H1 (cell line): ENCODE data around the gene GSDME. TPM values are rescaled to one million over a fixed set of nuclear protein-coding genes. Genes with fewer than 3 reads are reported as not detected.

ENCODE experiments used
- CTCF ChIA-PET: fragments of 300-600 bp; sonication (Branson Sonifier 250); formaldehyde crosslinking; loops from one replicate; lab custom pipeline; 2021; ENCODE audit not compliant: partially characterized antibody; lab: Charles Lee
- POLR2A ChIA-PET: fragments of 300-600 bp; sonication (Branson Sonifier 250); formaldehyde crosslinking; loops from one replicate; lab custom pipeline; 2021; ENCODE audit warnings: inconsistent platforms; ENCODE audit not compliant: partially characterized antibody; lab: Charles Lee
- DNase-seq, 2 experiments: peaks; one replicate each; pipeline versions ENCODE4 v3.0.0 to v3.0.0-alpha.2; 2010 to 2022; ENCODE audit warnings: low spot score in 2 of 2, low read depth in 1 of 2, mixed read lengths in 1 of 2
- FAIRE-seq: peaks from 2 replicates; lab custom pipeline; 2011; peaks lifted over from hg19 to GRCh38; lab: Jason Lieb, UNC
- H2AFZ ChIP-seq: 2 replicates; pipeline ENCODE4 v1.8.1; 2012; ENCODE audit warnings: low read length, inconsistent platforms
- H2AK5ac ChIP-seq: 2 replicates; pipeline ENCODE4 v1.6.1; 2013; ENCODE audit warnings: low read depth, low read length
- H2BK120ac ChIP-seq: replicated peaks from 2 replicates; pipeline ENCODE3; 2013; ENCODE audit warnings: low read depth, low read length, inconsistent platforms
- H2BK12ac ChIP-seq: 2 replicates; pipeline ENCODE4 v1.6.1; 2013; ENCODE audit warnings: low read depth, low read length
- H2BK15ac ChIP-seq: 2 replicates; pipeline ENCODE4 v1.6.1; 2013; ENCODE audit warnings: low read length
- H2BK20ac ChIP-seq: 2 replicates; pipeline ENCODE4 v1.6.1; 2013; ENCODE audit warnings: low read length
- H2BK5ac ChIP-seq: 2 replicates; pipeline ENCODE4 v1.6.1; 2013; ENCODE audit warnings: low read depth, low read length
- H3K14ac ChIP-seq: 2 replicates; pipeline ENCODE4 v1.6.1; 2013; ENCODE audit warnings: inconsistent platforms; ENCODE audit not compliant: insufficient read length
- H3K18ac ChIP-seq: 2 replicates; pipeline ENCODE4 v1.6.1; 2013; ENCODE audit warnings: low read length; ENCODE audit errors: extremely low read depth
- H3K23ac ChIP-seq: 2 replicates; pipeline ENCODE4 v1.6.1; 2013; ENCODE audit warnings: inconsistent platforms; ENCODE audit not compliant: insufficient read length
- H3K23me2 ChIP-seq: 2 replicates; pipeline ENCODE4 v1.6.1; 2013; ENCODE audit warnings: low read depth, low read length
- H3K27ac ChIP-seq: 2 replicates; pipeline ENCODE4 v1.6.1; 2011; ENCODE audit warnings: low read depth, low read length, inconsistent platforms
- H3K27me3 ChIP-seq, 4 experiments: replicated peaks in 1 of 4; 1 replicate in 1 of 4; 2 replicates in 3 of 4; pipeline versions ENCODE4 v1.6.1 to v1.8.1; 2011 to 2013; ENCODE audit warnings: low read length in 3 of 4, mild to moderate bottlenecking in 3 of 4, inconsistent platforms in 2 of 4, mixed read lengths in 2 of 4, moderate library complexity in 1 of 4; ENCODE audit not compliant: control insufficient read depth in 3 of 4, insufficient read depth in 3 of 4; ENCODE audit errors: extremely low read depth in 1 of 4
- H3K36me3 ChIP-seq, 4 experiments: 2 replicates each; pipeline versions ENCODE4 v1.6.1 to v1.8.1; 2011 to 2013; ENCODE audit warnings: mild to moderate bottlenecking in 4 of 4, low read length in 3 of 4, moderate library complexity in 2 of 4, control low read depth in 1 of 4, inconsistent platforms in 1 of 4; ENCODE audit not compliant: insufficient read depth in 4 of 4, control insufficient read depth in 2 of 4
- H3K4ac ChIP-seq: replicated peaks from 2 replicates; pipeline ENCODE3; 2013; ENCODE audit warnings: low read length, low read depth, mixed read lengths, inconsistent platforms; ENCODE audit not compliant: insufficient read length
- H3K4me1 ChIP-seq, 4 experiments: replicated peaks in 1 of 4; 1 replicate in 1 of 4; 2 replicates in 3 of 4; pipeline versions ENCODE4 v1.6.1 to v1.8.1; 2011 to 2013; ENCODE audit warnings: low read length in 3 of 4, inconsistent platforms in 2 of 4, mixed read lengths in 1 of 4; ENCODE audit not compliant: insufficient read depth in 4 of 4, control insufficient read depth in 3 of 4
- H3K4me2 ChIP-seq, 2 experiments: 2 replicates each; pipeline versions ENCODE4 v1.6.1 to v1.8.1; 2011 to 2013; ENCODE audit warnings: low read depth in 2 of 2, low read length in 2 of 2, control low read depth in 1 of 2, inconsistent platforms in 1 of 2, mild to moderate bottlenecking in 1 of 2; ENCODE audit not compliant: insufficient read depth in 1 of 2
- H3K4me3 ChIP-seq, 4 experiments: fragments of 200-600, 300-600 bp in 1 of 4; sonication (generic), shearing (Covaris generic), sonication (Bioruptor Twin) in 1 of 4; 2 replicates each; pipeline versions ENCODE4 v1.5.1 to v1.8.1; 2011 to 2016; ENCODE audit warnings: low read length in 4 of 4, low read depth in 3 of 4, control low read depth in 2 of 4, inconsistent platforms in 2 of 4, mild to moderate bottlenecking in 2 of 4, mixed read lengths in 1 of 4, moderate library complexity in 1 of 4; ENCODE audit not compliant: insufficient read depth in 2 of 4; ENCODE audit errors: extremely low read depth in 1 of 4
- H3K56ac ChIP-seq: replicated peaks from 2 replicates; pipeline ENCODE3; 2013; ENCODE audit warnings: low read depth, mild to moderate bottlenecking, mixed read lengths, low read length, inconsistent platforms; ENCODE audit not compliant: insufficient read length
- H3K79me1 ChIP-seq: 2 replicates; pipeline ENCODE4 v1.6.1; 2013; ENCODE audit warnings: low read depth, low read length, control low read depth
- H3K79me2 ChIP-seq, 2 experiments: 2 replicates each; pipeline versions ENCODE4 v1.6.1 to v1.8.1; 2012 to 2013; ENCODE audit warnings: low read length in 2 of 2, mild to moderate bottlenecking in 2 of 2, inconsistent platforms in 1 of 2; ENCODE audit not compliant: insufficient read depth in 2 of 2, control insufficient read depth in 1 of 2
- H3K9ac ChIP-seq, 4 experiments: replicated peaks in 1 of 4; 1 replicate in 1 of 4; 2 replicates in 3 of 4; pipeline versions ENCODE4 v1.6.1 to v1.8.1; 2011 to 2013; ENCODE audit warnings: low read depth in 3 of 4, low read length in 3 of 4, control low read depth in 2 of 4, mild to moderate bottlenecking in 2 of 4, moderate library complexity in 2 of 4, inconsistent platforms in 1 of 4; ENCODE audit errors: extremely low read depth in 1 of 4
- H3K9me3 ChIP-seq, 2 experiments: 2 replicates each; pipeline versions ENCODE4 v1.6.1 to v1.8.1; 2012 to 2013; ENCODE audit warnings: mild to moderate bottlenecking in 2 of 2, moderate library complexity in 2 of 2, control low read depth in 1 of 2, inconsistent platforms in 1 of 2, low read depth in 1 of 2, low read length in 1 of 2, mixed read lengths in 1 of 2; ENCODE audit not compliant: insufficient read depth in 2 of 2
- H4K20me1 ChIP-seq, 2 experiments: replicated peaks in 1 of 2; 2 replicates each; pipeline versions ENCODE3 to v1.8.1; 2011 to 2013; ENCODE audit warnings: inconsistent platforms in 2 of 2, low read length in 2 of 2, mild to moderate bottlenecking in 1 of 2; ENCODE audit not compliant: insufficient read depth in 2 of 2, control insufficient read depth in 1 of 2
- H4K5ac ChIP-seq: 2 replicates; pipeline ENCODE4 v1.6.1; 2013; ENCODE audit warnings: low read length, low read depth, mixed read lengths, inconsistent platforms; ENCODE audit not compliant: insufficient read length
- H4K8ac ChIP-seq: 2 replicates; pipeline ENCODE4 v1.8.0; 2013; ENCODE audit warnings: mild to moderate bottlenecking, moderate library complexity, low read length, inconsistent platforms; ENCODE audit not compliant: insufficient read depth; ENCODE audit errors: extremely low read depth
- H4K91ac ChIP-seq: replicated peaks from 2 replicates; pipeline ENCODE3; 2013; ENCODE audit warnings: low read length, mixed read lengths, inconsistent platforms; ENCODE audit not compliant: insufficient read length
- CTCF ChIP-seq, 3 experiments: IDR thresholded peaks; 1 replicate in 2 of 3; 2 replicates in 1 of 3; pipeline versions ENCODE4 v1.5.1 to v1.6.1; 2011; ENCODE audit warnings: low read length in 3 of 3, mild to moderate bottlenecking in 3 of 3, inconsistent platforms in 2 of 3, low read depth in 1 of 3, moderate library complexity in 1 of 3; ENCODE audit not compliant: insufficient read depth in 1 of 3; ENCODE audit errors: control extremely low read depth in 1 of 3
- RAD21 ChIP-seq, 2 experiments: IDR thresholded peaks in 1 of 2; conservative IDR thresholded peaks in 1 of 2; 2 replicates each; pipeline ENCODE4 v1.6.1; 2011; ENCODE audit warnings: low read depth in 2 of 2, low read length in 2 of 2, improper control_type of control experiment in 1 of 2, inconsistent platforms in 1 of 2, mild to moderate bottlenecking in 1 of 2, moderate library complexity in 1 of 2
- TBP ChIP-seq: IDR thresholded peaks from 2 replicates; pipeline ENCODE4 v1.6.1; 2011; ENCODE audit warnings: low read depth, low read length, improper control_type of control experiment
- WGBS, 2 experiments: shearing (Covaris generic) in 1 of 2; methylation state at CpG; one replicate each; pipeline versions ENCODE4 v1.1.6 to v1.1.7; 2013 to 2015; ENCODE audit warnings: low lambda C conversion rate in 2 of 2, mixed read lengths in 2 of 2, inconsistent platforms in 1 of 2, low coverage in 1 of 2, missing lambda C conversion rate in 1 of 2; ENCODE audit not compliant: insufficient replicate concordance in 2 of 2, insufficient coverage in 1 of 2, insufficient read length in 1 of 2; ENCODE audit errors: extremely low coverage in 1 of 2, missing lambda C conversion rate in 1 of 2; 5-methylcytosine and 5-hydroxymethylcytosine counted together
- polyA plus RNA-seq, 7 experiments: library from polyadenylated mRNA; depleted of rRNA in 3 of 7; stranded (reverse) in 5 of 7; unstranded in 2 of 7; fragments of >200 nt in 5 of 7; fragments of 200-250 nt in 2 of 7; gene quantifications; 1 replicate in 5 of 7; 2 replicates in 1 of 7; 4 replicates in 1 of 7; pipeline versions ENCODE4 v1.2.1 to v1.2.3, GENCODE V29; 2011 to 2013; ENCODE audit warnings: missing spikeins in 2 of 7, mixed read lengths in 2 of 7
- total RNA-seq: library from RNA; stranded (reverse); fragmentation: NEBNext Ultra II Directional; extraction: Animal tissue kit (Norgen Biotek cat#: 25700); gene quantifications from 2 replicates; pipeline ENCODE4 v1.2.1, GENCODE V29; 2021

GSDME gene
- total and polyA plus RNA-seq, 2 of the 8 experiments (the other 6 are each of a cell fraction or from before 2014, with no cell fraction given): 5.4 to 7.6 TPM

GRCh38 chr7:24665564-24666294 is 91.5 kb downstream of the GSDME start:
- H3K56ac ChIP-seq: no peak overlapping the region
- H4K91ac ChIP-seq: no peak overlapping the region
- H2BK12ac ChIP-seq: no peak overlapping the region
- no peak overlapping the region for H3K14ac ChIP-seq
- no peak overlapping the region for H2BK15ac ChIP-seq
- TF ChIP-seq RAD21 (IDR thresholded peaks at IDR 0.05 in 1 of 2, conservative IDR thresholded peaks at IDR 0.05 in 1 of 2; ENCODE audit: low read depth in 2 of 2, low read length in 2 of 2) (peak; percentile 74 to 77), TBP (no peak), CTCF (IDR thresholded peaks at IDR 0.05; ENCODE audit: control extremely low read depth in 1 of 3, insufficient read depth in 1 of 3, low read depth in 1 of 3, low read length in 3 of 3) (peak in 2 of 3 experiments; percentile 54 to 60; a peak in 2 of 4 replicates)
- H3K36me3 ChIP-seq: peaks cover 0 to 10% (median under 1%) of the 10 kb centered on the region in 4 experiments; a peak in 2 of 8 replicates
- H2BK20ac ChIP-seq: no peak overlapping the region
- H2AK5ac ChIP-seq: no peak overlapping the region
- H3K23me2 ChIP-seq: no peaks in the 10 kb centered on the region
- H3K79me1 ChIP-seq: no peaks in the 10 kb centered on the region
- DNase-seq (peak in 1 of 2 experiments; percentile 21), FAIRE-seq (peak; percentile 80)
- 33% methylated on average over 4 of the region's 4 CpGs; no CpG with 5 or more reads in 1 of the 2 experiments for WGBS, 2 experiments
- no peak overlapping the region for H2AFZ ChIP-seq
- POLR2A ChIA-PET: interaction anchor here (1.1 kb wide), 1 partner anchor 258 kb away, joined by 4 read pairs; no protein-coding TSS in a partner anchor
- no peak overlapping the region for H3K4ac ChIP-seq
- no peak overlapping the region for H2BK5ac ChIP-seq
- H4K8ac ChIP-seq: no peak overlapping the region
- CTCF ChIA-PET: interaction anchor here (0.6 to 3.7 kb wide), 23 partner anchors 10 to 1113 kb away, joined by 3 to 22 read pairs (median 4); no protein-coding TSS in a partner anchor
- H3K4me1 ChIP-seq: peaks cover 0 to 4% (median 2%) of the 10 kb centered on the region in 4 experiments; a peak in 4 of 7 replicates
- H2BK120ac ChIP-seq: no peak overlapping the region
- H3K9me3 ChIP-seq: no peaks in the 10 kb centered on the region
- H3K27ac ChIP-seq: no peak overlapping the region
- peaks cover 0 to 9% of the 10 kb centered on the region in 2 experiments; a peak in 1 of 4 replicates for H3K79me2 ChIP-seq
- H3K23ac ChIP-seq: no peak overlapping the region
- H3K9ac ChIP-seq: no peak overlapping the region
- no peak overlapping the region; a peak in 1 of 8 replicates for H3K4me3 ChIP-seq
- H4K20me1 ChIP-seq: peaks cover 0 to 1% of the 10 kb centered on the region in 2 experiments
- H3K27me3 ChIP-seq: no peaks in the 10 kb centered on the region
- H3K4me2 ChIP-seq: peak overlapping the region in 1 of 2 experiments; percentile 28; a peak in 1 of 4 replicates
- H4K5ac ChIP-seq: no peak overlapping the region
- H3K18ac ChIP-seq: no peak overlapping the region
